ENCODE results near the gene ULK4.

- TF ChIP-seq L3MBTL2 (conservative IDR thresholded peaks at IDR 0.05) = peak; percentile 86
- TF ChIP-seq ARNT (IDR thresholded peaks at IDR 0.05) = no peak
- TF ChIP-seq TARDBP (IDR thresholded peaks at IDR 0.05) = no peak
- no peak for TF ChIP-seq ZNF384 (IDR thresholded peaks at IDR 0.05)
- no peak for TF ChIP-seq SP1 (IDR thresholded peaks at IDR 0.05)
These were observed at the start of gene ULK4 for GRCh38 chr3:41961751-41962679.
